ENCODE measurements around the gene LRMDA. TPM values are rescaled to one million over a fixed set of nuclear protein-coding genes. Genes with fewer than 3 reads are reported as not detected.

LRMDA gene
- total RNA-seq, 1 donor from 2014 or later, result not detected

GRCh38 chr10:75694269-75694668 lies 262.8 kb downstream of the LRMDA start:
- H3K27ac Mint-ChIP-seq, result no peak overlapping the region
- no peaks in the 10 kb centered on the region for H3K36me3 Mint-ChIP-seq (ENCODE audit: low read depth)
- ChIA-PET POLR2A (no interaction called here), CTCF (no interaction called here)
- no peak for ATAC-seq (ENCODE audit: low read depth)
- intact Hi-C loops (cut with micrococcal nuclease), result no loop called here
- H3K27me3 Mint-ChIP-seq, result peaks cover 2% of the 10 kb centered on the region
- H3K4me3 Mint-ChIP-seq, result no peak overlapping the region
- no peak for TF ChIP-seq CTCF (IDR thresholded peaks at IDR 0.05)
- DNase-seq, result no peak
- no peaks in the 10 kb centered on the region for H3K4me1 Mint-ChIP-seq
- no peaks in the 10 kb centered on the region for H3K9me3 Mint-ChIP-seq

GRCh38 chr10:75694790-75695189 lies 263.4 kb downstream of the LRMDA start:
- Mint-ChIP-seq H3K4me3 (no peak overlapping the region), H3K9me3 (no peaks in the 10 kb centered on the region), H3K27me3 (peaks cover 2% of the 10 kb centered on the region), H3K4me1 (no peaks in the 10 kb centered on the region), H3K36me3 (ENCODE audit: low read depth) (no peaks in the 10 kb centered on the region), H3K27ac (no peak overlapping the region)
- ATAC-seq (ENCODE audit: low read depth) (no peak), DNase-seq (no peak)
- ChIA-PET CTCF (no interaction called here), POLR2A (no interaction called here)
- TF ChIP-seq CTCF (IDR thresholded peaks at IDR 0.05), result no peak
- intact Hi-C loops (cut with micrococcal nuclease), result no loop called here

GRCh38 chr10:75695994-75696393 lies 264.6 kb downstream of the LRMDA start:
- no peak for DNase-seq
- no peak for ATAC-seq (ENCODE audit: low read depth)
- ChIA-PET POLR2A (no interaction called here), CTCF (no interaction called here)
- H3K4me1 Mint-ChIP-seq, result no peaks in the 10 kb centered on the region
- no peak for TF ChIP-seq CTCF (IDR thresholded peaks at IDR 0.05)
- H3K27ac Mint-ChIP-seq, result no peak overlapping the region
- intact Hi-C loops (cut with micrococcal nuclease), result no loop called here
- peaks cover 3% of the 10 kb centered on the region for H3K27me3 Mint-ChIP-seq
- no peaks in the 10 kb centered on the region for H3K9me3 Mint-ChIP-seq
- no peaks in the 10 kb centered on the region for H3K36me3 Mint-ChIP-seq (ENCODE audit: low read depth)
- H3K4me3 Mint-ChIP-seq, result no peak overlapping the region

- CTCF ChIA-PET, result no interaction called here
- POLR2A ChIA-PET, result no interaction called here
- H3K4me1 Mint-ChIP-seq, result no peaks in the 10 kb centered on the region
- H3K4me3 Mint-ChIP-seq, result no peak overlapping the region
- no peak for DNase-seq
- no peak for TF ChIP-seq CTCF (IDR thresholded peaks at IDR 0.05)
- ATAC-seq (ENCODE audit: low read depth), result no peak
- no peaks in the 10 kb centered on the region for H3K9me3 Mint-ChIP-seq
- intact Hi-C loops (cut with micrococcal nuclease), result no loop called here
- peaks cover 3% of the 10 kb centered on the region for H3K27me3 Mint-ChIP-seq
- no peaks in the 10 kb centered on the region for H3K36me3 Mint-ChIP-seq (ENCODE audit: low read depth)
- H3K27ac Mint-ChIP-seq, result no peak overlapping the region
These were observed 265.1 kb downstream of the LRMDA start for GRCh38 chr10:75696536-75696935.

- H3K36me3 Mint-ChIP-seq (ENCODE audit: low read depth), result no peaks in the 10 kb centered on the region
These were observed 271.9 kb downstream of the LRMDA start for GRCh38 chr10:75703191-75703854.

More at GRCh38 chr10:75703191-75703854, 271.9 kb downstream of the LRMDA start:
- DNase-seq, result no peak
- intact Hi-C loops (cut with micrococcal nuclease), result no loop called here
- no peak for ATAC-seq (ENCODE audit: low read depth)
- Mint-ChIP-seq H3K27ac (no peak overlapping the region), H3K27me3 (peaks cover 12% of the 10 kb centered on the region), H3K9me3 (no peaks in the 10 kb centered on the region), H3K4me1 (no peaks in the 10 kb centered on the region), H3K4me3 (no peak overlapping the region)
- POLR2A ChIA-PET, result no interaction called here
- no peak for TF ChIP-seq CTCF (IDR thresholded peaks at IDR 0.05)
- CTCF ChIA-PET, result no interaction called here

All from activated B cell treated with CpG ODN at 0.5 μM for 24 hours (primary cell).